GM18861 (cell line): ENCODE data around the gene OR2T29.
"Not testable (repeated sequence)": the region's sequence is repeated elsewhere in the genome, so short reads cannot be mapped to it uniquely, and the experiment has no call there.

Source experiments
- ATAC-seq: cut with Tn5 transposase; IDR thresholded peaks from one replicate; pipeline ENCODE4 v1.9.1; 2021; ENCODE audit not compliant: unreplicated experiment

Gene OR2T29, protein sequence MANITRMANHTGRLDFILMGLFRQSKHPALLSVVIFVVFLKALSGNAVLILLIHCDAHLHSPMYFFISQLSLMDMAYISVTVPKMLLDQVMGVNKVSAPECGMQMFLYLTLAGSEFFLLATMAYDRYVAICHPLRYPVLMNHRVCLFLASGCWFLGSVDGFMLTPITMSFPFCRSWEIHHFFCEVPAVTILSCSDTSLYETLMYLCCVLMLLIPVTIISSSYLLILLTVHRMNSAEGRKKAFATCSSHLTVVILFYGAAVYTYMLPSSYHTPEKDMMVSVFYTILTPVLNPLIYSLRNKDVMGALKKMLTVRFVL

DNA sequence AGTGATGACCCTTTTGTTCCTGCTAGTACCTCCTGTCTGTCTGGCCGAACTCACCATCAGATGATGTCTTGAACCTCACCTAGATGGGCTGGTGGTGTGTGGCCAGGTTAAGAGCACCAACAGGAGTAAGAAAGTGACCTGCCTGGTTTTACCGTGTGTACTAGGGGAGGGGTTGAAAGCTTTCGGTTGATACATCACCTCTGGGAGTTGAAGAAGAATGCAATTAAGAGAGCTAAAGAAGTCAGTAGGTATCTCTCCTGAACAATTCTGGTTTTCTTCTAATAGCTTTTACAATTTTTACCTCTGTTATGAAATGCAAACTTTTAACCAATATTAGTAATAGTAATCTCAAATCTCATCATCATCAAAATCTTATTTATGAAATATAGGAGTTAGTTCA lies at the start of gene OR2T29:
Gene OR2T29 (minus strand): TSS at position 101 of the 400 bp plus-strand sequence. CDS start 3,281 bp downstream, outside the sequence.
- not testable (repeated sequence) for ATAC-seq

GRCh38 chr1:248611883-248612414 lies 49.4 kb upstream of the OR2T29 start:
- ATAC-seq: no peak

DNA sequence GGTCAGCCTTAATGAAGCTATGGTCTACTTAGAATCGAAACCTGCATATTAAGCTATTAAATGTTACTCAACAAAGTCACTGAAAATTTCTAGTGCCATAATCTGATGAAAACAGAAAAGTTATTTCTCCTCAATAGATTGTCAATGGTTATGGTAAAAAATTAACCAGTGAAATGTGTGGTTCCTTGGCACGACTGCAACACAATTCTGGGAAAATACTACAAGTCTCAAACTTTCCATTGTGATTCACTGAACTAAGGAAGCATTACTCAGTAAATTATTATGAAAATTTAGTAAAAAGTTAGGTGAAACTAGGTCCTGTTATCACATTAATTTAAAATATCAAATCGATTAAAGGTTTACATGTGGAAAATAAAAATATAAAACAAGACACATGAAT lies 47.7 kb upstream of the OR2T29 start:
- no peak for ATAC-seq

- ATAC-seq: no peak
These were observed 36.8 kb upstream of the OR2T29 start for GRCh38 chr1:248599396-248599795.

GRCh38 chr1:248597589-248597988 lies 35.0 kb upstream of the OR2T29 start, which contains the start of gene OR2T10:
Gene OR2T10 (minus strand): TSS chr1:248597700. CDS start chr1:248593768, 3,932 bp downstream.
- no peak for ATAC-seq

DNA sequence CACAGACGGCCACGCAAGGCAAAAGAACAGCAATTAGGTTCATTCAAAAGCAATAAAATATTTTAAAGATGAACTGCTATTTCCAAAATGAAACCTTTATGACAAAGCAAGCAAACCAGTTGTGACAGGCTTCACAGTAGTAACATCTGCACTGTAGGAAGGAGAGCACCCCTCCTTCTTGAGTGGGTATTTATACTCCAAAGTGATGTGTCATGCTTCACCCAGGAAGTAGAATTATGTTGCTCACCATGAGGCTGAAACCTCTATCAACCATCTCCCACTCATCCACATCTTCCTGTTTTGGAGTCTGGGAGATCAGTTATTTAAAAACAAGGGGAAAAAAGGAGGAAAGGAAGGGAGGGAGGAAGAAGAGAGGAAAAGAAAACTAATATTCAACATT lies 34.0 kb upstream of the OR2T29 start:
- no peak for ATAC-seq

GRCh38 chr1:248593226-248593625 lies 30.7 kb upstream of the OR2T29 start:
- no peak for ATAC-seq

DNA sequence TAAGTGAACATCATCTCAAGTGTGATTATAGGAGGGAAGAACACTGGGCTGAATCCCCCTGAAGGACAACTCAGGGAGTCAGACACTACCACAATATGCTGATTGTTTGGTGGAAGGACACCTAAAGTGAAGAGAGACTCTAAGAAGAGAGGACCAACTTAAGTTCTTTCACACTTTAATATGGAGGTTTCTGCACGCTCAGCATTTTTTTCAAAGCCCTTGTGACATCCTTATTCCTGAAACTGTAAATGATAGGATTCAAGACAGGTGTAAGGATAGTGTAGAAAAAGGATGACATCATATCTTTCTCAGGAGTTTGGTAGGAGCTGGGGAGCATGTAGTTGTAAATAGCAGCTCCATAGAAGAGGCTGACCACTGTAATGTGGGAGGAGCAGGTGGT lies 30.1 kb upstream of the OR2T29 start:
- no peak for ATAC-seq

- no peak for ATAC-seq
These were observed 27.5 kb upstream of the OR2T29 start for GRCh38 chr1:248590055-248590454.

GRCh38 chr1:248589334-248589733 lies 26.8 kb upstream of the OR2T29 start:
- no peak for ATAC-seq

DNA sequence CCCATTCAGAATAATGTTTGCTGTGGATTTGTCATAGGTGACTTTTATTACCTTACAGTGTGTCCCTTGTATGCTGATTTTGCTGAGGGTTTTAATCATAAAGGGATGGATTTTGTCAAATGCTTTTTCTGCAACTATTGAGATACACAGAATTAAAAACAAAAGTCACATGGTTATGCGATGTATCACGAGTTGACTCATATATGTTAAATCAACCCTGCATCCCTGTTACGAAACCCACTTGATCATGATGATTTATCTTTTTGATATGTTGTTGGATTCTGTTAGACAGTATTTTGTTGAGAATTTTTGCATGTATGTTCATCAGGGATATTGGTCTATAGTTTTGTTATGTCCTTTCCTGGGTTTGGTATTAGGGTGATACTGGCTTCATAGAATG lies 22.7 kb upstream of the OR2T29 start:
- no peak for ATAC-seq

DNA sequence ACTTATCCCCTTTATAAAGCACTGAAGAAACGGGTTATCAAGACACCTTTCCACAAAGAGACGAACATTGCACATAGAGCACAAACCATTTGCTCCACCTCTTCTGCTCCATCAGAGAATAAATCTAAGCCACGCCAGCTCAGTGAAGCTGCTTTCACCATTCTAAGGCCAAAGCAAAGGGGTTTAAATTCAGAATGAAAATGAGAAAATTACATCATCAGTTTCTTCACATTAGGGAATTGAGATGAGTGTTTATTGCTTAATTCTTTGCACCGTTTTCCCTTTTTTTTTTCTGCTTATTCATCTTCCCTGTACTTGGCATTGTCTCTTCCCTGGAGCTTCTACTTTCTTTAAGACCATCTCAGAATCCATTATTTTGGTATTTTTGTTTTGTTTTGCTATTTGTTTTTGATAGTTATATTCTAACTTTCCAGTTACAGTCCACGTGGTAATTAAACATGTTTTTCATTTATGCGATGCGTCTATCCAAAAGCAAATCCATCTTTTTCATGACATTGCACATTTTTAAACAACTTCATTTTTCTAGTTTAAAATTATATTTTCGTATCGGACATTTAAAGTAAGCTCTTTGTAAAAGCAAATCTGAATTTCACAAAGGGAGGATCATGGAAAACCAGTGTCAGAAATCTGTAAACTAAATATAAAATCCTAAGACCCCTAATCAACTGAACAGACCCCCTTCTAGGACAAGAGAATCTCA lies 13.8 kb upstream of the OR2T29 start:
- no peak for ATAC-seq

DNA sequence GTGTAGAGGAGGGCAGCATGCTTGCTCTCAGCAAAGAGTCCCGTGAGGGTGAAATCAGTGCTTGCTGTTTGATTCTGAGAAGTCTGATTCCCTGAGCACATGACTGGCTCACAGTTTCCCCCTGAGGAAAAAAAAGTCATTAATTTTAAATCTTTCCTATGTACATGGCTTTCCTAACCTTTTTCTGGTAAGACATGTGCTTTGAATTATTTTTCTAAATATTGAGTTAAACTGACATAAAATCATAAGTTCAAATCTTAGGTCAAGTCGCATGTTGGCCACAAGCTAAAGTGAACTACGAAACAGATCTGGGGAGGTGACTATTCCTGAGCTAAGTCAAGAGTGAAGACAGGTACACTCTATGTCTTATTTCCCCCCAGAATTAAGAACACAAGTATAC lies 12.1 kb upstream of the OR2T29 start, which contains the start of gene OR2T34:
Gene OR2T34 (minus strand): TSS at position 101 of the 400 bp plus-strand sequence. CDS start 0 bp downstream, at position 101.
- not testable (repeated sequence) for ATAC-seq

- not testable (repeated sequence) for ATAC-seq
These were observed 11.3 kb upstream of the OR2T29 start for GRCh38 chr1:248573856-248574255.

DNA sequence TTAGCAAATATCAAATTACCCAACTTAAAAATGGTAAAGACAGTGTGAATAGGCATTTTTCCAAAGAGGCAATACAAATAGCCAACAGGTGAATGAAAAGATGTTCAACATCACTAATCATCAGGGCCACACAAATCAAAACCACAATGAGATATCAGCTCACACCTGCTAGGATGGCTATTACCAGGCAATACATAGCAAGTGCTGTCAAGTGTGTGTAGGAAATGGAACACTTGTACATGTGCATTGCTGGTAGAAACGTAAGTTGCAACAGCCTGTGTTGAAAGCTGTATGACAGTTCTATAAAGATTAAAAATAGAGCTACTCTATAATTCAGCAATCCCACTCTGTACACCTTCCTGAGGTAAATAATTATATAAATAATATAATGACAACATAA lies 9.5 kb upstream of the OR2T29 start:
- ATAC-seq: not testable (repeated sequence)

GRCh38 chr1:248570811-248571210 lies 8.2 kb upstream of the OR2T29 start:
- ATAC-seq: not testable (repeated sequence)

DNA sequence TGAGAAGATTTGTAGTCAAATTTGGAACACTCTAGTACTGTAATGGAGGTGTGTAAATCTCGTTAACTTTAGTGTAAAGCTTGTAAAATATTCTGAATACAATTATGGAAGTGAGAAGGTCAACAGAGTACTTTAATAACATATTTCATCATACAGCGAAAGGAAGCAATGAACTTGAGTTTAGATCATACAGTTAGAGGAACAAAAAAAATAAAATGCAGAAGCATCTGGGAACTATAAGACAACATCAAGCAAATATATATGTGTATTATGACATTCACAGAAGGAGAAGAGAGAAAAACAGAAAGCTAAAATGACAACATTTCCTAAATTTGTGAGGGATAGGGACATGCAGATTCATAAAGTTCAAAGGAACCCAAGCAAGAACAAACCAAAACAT lies 6.5 kb upstream of the OR2T29 start:
- not testable (repeated sequence) for ATAC-seq

- ATAC-seq: peak; percentile 66
These were observed 3.2 kb upstream of the OR2T29 start for GRCh38 chr1:248565530-248566373.

- ATAC-seq: not testable (repeated sequence)
These were observed 11.5 kb downstream of the OR2T29 start for GRCh38 chr1:248551027-248551426.

DNA sequence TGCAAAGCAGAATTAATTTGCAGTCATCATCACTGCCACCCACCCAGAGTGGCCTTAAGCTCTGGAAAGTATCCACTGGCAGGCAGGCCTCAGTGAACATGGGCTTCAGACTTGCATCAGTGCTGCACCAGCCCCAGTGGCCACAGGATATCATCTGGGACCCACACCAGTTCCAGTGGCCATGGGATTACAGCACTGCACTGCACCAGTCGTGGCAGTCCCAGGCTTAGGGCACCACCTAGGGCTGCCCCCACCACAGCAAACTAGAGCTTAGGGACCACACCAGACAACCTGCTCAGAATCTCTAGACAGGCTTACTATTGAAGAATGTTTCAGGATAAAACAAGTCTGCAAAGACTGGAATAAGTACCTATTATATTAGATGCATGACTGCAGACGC lies 15.2 kb downstream of the OR2T29 start:
- ATAC-seq: not testable (repeated sequence)

GRCh38 chr1:248537449-248537848 lies 25.1 kb downstream of the OR2T29 start:
- peak; percentile 46 for ATAC-seq
